Neural progenitor cell (in vitro differentiated cells): ENCODE results near the gene GLRX3. TPM values are rescaled to one million over a fixed set of nuclear protein-coding genes. Genes with fewer than 3 reads are reported as not detected.

ENCODE experiments used
- DNase-seq: peaks from one replicate; pipeline ENCODE4 v3.0.0-alpha.2; 2016; ENCODE audit warnings: low spot score
- H2AFZ ChIP-seq: fragments of 200-600 bp; sonication (generic); replicated peaks from 2 replicates; pipeline ENCODE4 v1.6.1; 2016; ENCODE audit warnings: antibody characterized with exemption
- H3F3A ChIP-seq: fragments of 200-600 bp; sonication (generic); 2 replicates; pipeline ENCODE4 v1.6.1; 2016; ENCODE audit warnings: antibody characterized with exemption, low read depth
- H3K27ac ChIP-seq: fragments of 200-600 bp; sonication (generic); 2 replicates; pipeline ENCODE4 v1.5.1; 2016; ENCODE audit warnings: mild to moderate bottlenecking
- H3K27me3 ChIP-seq: fragments of 200-600 bp; sonication (generic); 2 replicates; pipeline ENCODE4 v1.6.1; 2016; ENCODE audit warnings: mild to moderate bottlenecking, moderate library complexity
- H3K36me3 ChIP-seq: fragments of 200-600 bp; sonication (generic); 2 replicates; pipeline ENCODE4 v1.5.1; 2016
- H3K4me1 ChIP-seq: fragments of 200-600 bp; sonication (generic); 2 replicates; pipeline ENCODE4 v1.6.1; 2016; ENCODE audit warnings: mixed run types
- H3K4me2 ChIP-seq: fragments of 200-600 bp; sonication (generic); 2 replicates; pipeline ENCODE4 v1.6.1; 2016
- H3K4me3 ChIP-seq: fragments of 200-600 bp; sonication (generic); 2 replicates; pipeline ENCODE4 v1.5.1; 2016
- H3K79me2 ChIP-seq: fragments of 200-600 bp; sonication (generic); 2 replicates; pipeline ENCODE4 v1.6.1; 2016; ENCODE audit warnings: low read depth
- H3K9ac ChIP-seq: fragments of 200-600 bp; sonication (generic); 2 replicates; pipeline ENCODE4 v1.6.1; 2016
- H3K9me3 ChIP-seq: fragments of 200-600 bp; sonication (generic); 2 replicates; pipeline ENCODE4 v1.5.1; 2016; ENCODE audit warnings: low read depth
- H4K20me1 ChIP-seq: fragments of 200-600 bp; sonication (generic); 2 replicates; pipeline ENCODE4 v1.6.1; 2016; ENCODE audit warnings: low read depth
- H3K27ac Mint-ChIP-seq: 3 replicates; pipeline ENCODE4 v1.8.0; 2021; ENCODE audit warnings: mixed read lengths
- H3K27me3 Mint-ChIP-seq: 2 replicates; pipeline ENCODE4 v1.8.0; 2022; ENCODE audit warnings: low read depth, mild to moderate bottlenecking, inconsistent platforms, moderate library complexity, mixed read lengths; ENCODE audit not compliant: insufficient read depth
- H3K36me3 Mint-ChIP-seq: 3 replicates; pipeline ENCODE4 v1.8.0; 2021; ENCODE audit warnings: mixed read lengths
- H3K4me1 Mint-ChIP-seq: 3 replicates; pipeline ENCODE4 v1.8.0; 2021; ENCODE audit warnings: mixed read lengths
- H3K4me3 Mint-ChIP-seq: 3 replicates; pipeline ENCODE4 v1.8.0; 2021; ENCODE audit warnings: mild to moderate bottlenecking, moderate library complexity, mixed read lengths
- H3K9me3 Mint-ChIP-seq: 3 replicates; pipeline ENCODE4 v1.8.0; 2020; ENCODE audit warnings: mixed read lengths
- CTCF ChIP-seq: fragments of 200-600 bp; sonication (generic); IDR thresholded peaks from 2 replicates; pipeline ENCODE4 v1.5.1; 2017; ENCODE audit warnings: antibody characterized with exemption, mild to moderate bottlenecking
- EZH2 ChIP-seq: fragments of 200-600 bp; sonication (generic); IDR thresholded peaks from 2 replicates; pipeline ENCODE4 v1.6.1; 2017; ENCODE audit warnings: antibody characterized with exemption, mild to moderate bottlenecking, moderate library complexity
- EZH2phosphoT487 ChIP-seq: fragments of 200-600 bp; sonication (generic); IDR thresholded peaks from 2 replicates; pipeline ENCODE4 v1.6.1; 2017; ENCODE audit warnings: antibody characterized with exemption
- total RNA-seq: library from RNA; depleted of rRNA; stranded (reverse); fragments of >200 nt; gene quantifications from 2 replicates; pipeline ENCODE4 v1.2.3, GENCODE V29; 2015; ENCODE audit warnings: low replicate concordance

Gene GLRX3
- total RNA-seq, 1 donor from 2014 or later, result 182 TPM

DNA sequence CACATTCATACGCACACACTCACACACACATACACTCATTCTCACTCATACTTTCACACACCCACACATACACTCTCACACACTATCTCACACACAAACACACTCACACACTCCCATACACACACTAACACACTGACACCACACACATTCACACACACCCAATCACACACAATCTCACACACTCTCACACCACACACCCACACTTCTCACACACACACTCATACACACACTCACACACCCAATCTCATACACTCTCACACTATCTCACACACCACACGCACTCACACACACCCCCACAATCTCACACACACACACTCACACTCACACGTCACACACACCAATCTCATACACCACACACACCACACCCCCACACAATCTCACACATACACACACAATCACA lies 71.0 kb downstream of the GLRX3 start:
- Histone ChIP-seq H4K20me1 (no peaks in the 10 kb centered on the region), H3F3A (no peaks in the 10 kb centered on the region), H3K9me3 (no peaks in the 10 kb centered on the region), H3K36me3 (no peaks in the 10 kb centered on the region), H3K9ac (no peak overlapping the region), H2AFZ (no peak overlapping the region), H3K27me3 (no peaks in the 10 kb centered on the region), H3K4me3 (no peak overlapping the region), H3K4me1 (no peaks in the 10 kb centered on the region), H3K27ac (no peak overlapping the region), H3K79me2 (no peaks in the 10 kb centered on the region), H3K4me2 (no peak overlapping the region)
- no peak overlapping the region for H3K27ac Mint-ChIP-seq
- H3K4me3 Mint-ChIP-seq, result no peak overlapping the region
- no peaks in the 10 kb centered on the region for H3K4me1 Mint-ChIP-seq
- H3K27me3 Mint-ChIP-seq, result peaks cover 2% of the 10 kb centered on the region
- H3K9me3 Mint-ChIP-seq, result no peaks in the 10 kb centered on the region
- no peak for DNase-seq
- no peaks in the 10 kb centered on the region for H3K36me3 Mint-ChIP-seq
- TF ChIP-seq CTCF (no peak), EZH2phosphoT487 (no peak), EZH2 (no peak)

- Mint-ChIP-seq H3K4me3 (no peak overlapping the region), H3K27ac (no peak overlapping the region), H3K4me1 (no peaks in the 10 kb centered on the region), H3K9me3 (no peaks in the 10 kb centered on the region), H3K27me3 (no peaks in the 10 kb centered on the region), H3K36me3 (no peaks in the 10 kb centered on the region)
- DNase-seq, result no peak
- Histone ChIP-seq H3K4me2 (no peak overlapping the region), H3K36me3 (no peaks in the 10 kb centered on the region), H3K4me3 (no peak overlapping the region), H3K4me1 (no peaks in the 10 kb centered on the region), H3K9ac (no peak overlapping the region), H3F3A (no peaks in the 10 kb centered on the region), H3K9me3 (no peaks in the 10 kb centered on the region), H3K27me3 (no peaks in the 10 kb centered on the region), H3K27ac (no peak overlapping the region), H2AFZ (no peak overlapping the region), H3K79me2 (no peaks in the 10 kb centered on the region), H4K20me1 (no peaks in the 10 kb centered on the region)
- no peak for TF ChIP-seq EZH2
- TF ChIP-seq EZH2phosphoT487, result no peak
- TF ChIP-seq CTCF, result no peak
Observed at GRCh38 chr10:130208807-130209206, 72.6 kb downstream of the GLRX3 start.

DNA sequence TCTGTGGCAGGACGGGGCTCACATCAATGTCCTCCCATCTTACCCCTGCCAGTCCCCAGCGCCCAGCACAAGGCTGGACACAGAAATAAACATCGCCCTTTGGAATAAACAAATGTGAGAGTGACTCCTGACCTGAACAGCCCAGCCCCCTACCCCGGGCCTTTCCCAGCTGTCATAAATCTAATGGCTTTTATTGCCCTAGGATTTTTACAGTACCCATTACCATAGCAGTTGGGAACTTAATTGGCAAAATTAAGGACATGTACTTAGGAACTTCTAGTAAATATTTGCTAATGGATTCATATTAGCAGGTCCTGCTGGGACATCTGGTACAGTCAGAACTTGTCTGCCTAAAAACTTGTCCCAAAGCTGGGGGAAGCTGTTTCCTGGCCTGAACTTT lies 76.6 kb downstream of the GLRX3 start:
- Histone ChIP-seq H2AFZ (no peak overlapping the region), H3K79me2 (no peaks in the 10 kb centered on the region), H3F3A (no peaks in the 10 kb centered on the region), H4K20me1 (no peaks in the 10 kb centered on the region), H3K4me1 (no peaks in the 10 kb centered on the region), H3K27me3 (no peaks in the 10 kb centered on the region), H3K9me3 (no peaks in the 10 kb centered on the region), H3K27ac (no peak overlapping the region), H3K4me2 (no peak overlapping the region), H3K36me3 (no peaks in the 10 kb centered on the region), H3K4me3 (no peak overlapping the region), H3K9ac (no peak overlapping the region)
- TF ChIP-seq CTCF, result no peak
- TF ChIP-seq EZH2phosphoT487, result no peak
- TF ChIP-seq EZH2, result no peak
- H3K4me1 Mint-ChIP-seq, result no peaks in the 10 kb centered on the region
- H3K27ac Mint-ChIP-seq, result no peak overlapping the region
- H3K9me3 Mint-ChIP-seq, result no peaks in the 10 kb centered on the region
- H3K36me3 Mint-ChIP-seq, result no peaks in the 10 kb centered on the region
- DNase-seq, result no peak
- no peaks in the 10 kb centered on the region for H3K27me3 Mint-ChIP-seq
- H3K4me3 Mint-ChIP-seq, result no peak overlapping the region
